Memory B cell (primary cell): ENCODE data around the gene MRPL28.
A peak's percentile ranks its signal among the peaks of the same experiment; 100 is the strongest.
"Not testable (repeated sequence)": the region's sequence is repeated elsewhere in the genome, so short reads cannot be mapped to it uniquely, and the experiment has no call there.

Source experiments
- ATAC-seq: fragments of 150-1000 bp; cut with Tn5 transposase; 2 replicates; pipeline ENCODE4 v1.10.0; 2021; ENCODE audit warnings: low read depth, mild to moderate bottlenecking, moderate library complexity
- DNase-seq, 2 donors: peaks; one replicate each; pipeline ENCODE4 v3.0.0; 2022; ENCODE audit warnings: low spot score in 2 of 2
- H3K27ac Mint-ChIP-seq: one replicate; pipeline ENCODE4 v1.8.0; 2022; ENCODE audit warnings: mild to moderate bottlenecking, moderate library complexity, mixed read lengths
- H3K27me3 Mint-ChIP-seq: one replicate; pipeline ENCODE4 v1.8.0; 2022; ENCODE audit warnings: mixed read lengths
- H3K36me3 Mint-ChIP-seq: one replicate; pipeline ENCODE4 v1.8.0; 2022; ENCODE audit warnings: mild to moderate bottlenecking, mixed read lengths
- H3K4me1 Mint-ChIP-seq: one replicate; pipeline ENCODE4 v1.8.0; 2022; ENCODE audit warnings: mixed read lengths
- H3K4me3 Mint-ChIP-seq: one replicate; pipeline ENCODE4 v1.8.0; 2022; ENCODE audit warnings: mild to moderate bottlenecking, moderate library complexity, mixed read lengths
- H3K9me3 Mint-ChIP-seq: one replicate; pipeline ENCODE4 v1.8.0; 2022; ENCODE audit warnings: mixed read lengths

Gene MRPL28

DNA sequence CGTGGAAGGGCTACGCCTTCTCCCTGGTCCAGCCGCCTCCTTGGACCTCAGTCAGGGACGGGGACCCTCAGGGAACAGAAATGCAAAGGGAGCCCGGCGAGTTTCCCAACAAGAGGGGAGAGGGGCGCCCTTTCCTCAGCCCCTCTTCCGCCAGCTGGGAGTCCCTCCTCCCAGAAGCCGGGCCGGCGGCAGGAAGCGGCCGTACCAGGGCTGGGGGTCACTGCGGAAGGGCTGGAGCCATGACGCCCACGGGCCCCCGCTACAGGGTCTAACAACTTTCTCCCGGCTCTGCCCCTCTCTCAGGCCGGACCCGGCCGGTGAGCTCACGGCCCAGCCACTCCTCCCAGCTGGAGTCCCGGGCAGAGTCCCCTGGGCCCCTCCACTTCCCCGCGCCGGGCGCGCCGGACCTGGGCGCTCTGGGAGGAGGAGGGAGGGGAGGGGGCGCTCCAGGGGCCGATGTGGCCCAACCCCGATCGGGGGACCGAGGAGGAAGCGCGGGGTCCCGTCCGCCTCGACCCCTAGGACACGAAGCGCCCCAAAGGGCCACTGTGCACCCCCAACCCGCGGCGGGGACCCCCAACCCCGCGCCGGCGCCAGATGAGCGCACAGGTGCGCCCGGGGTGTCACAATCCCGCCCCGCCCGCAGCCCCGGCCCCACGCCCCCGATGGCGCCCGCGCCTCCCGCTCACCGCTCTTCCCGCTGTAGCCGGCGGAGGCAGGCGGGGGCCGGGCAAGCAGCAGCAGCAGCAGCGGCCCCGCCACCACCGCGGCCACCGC lies 10.9 kb upstream of the MRPL28 start:
- peak; percentile 26 for ATAC-seq
- no peaks in the 10 kb centered on the region for H3K9me3 Mint-ChIP-seq
- H3K36me3 Mint-ChIP-seq, result no peaks in the 10 kb centered on the region
- peaks cover 13% of the 10 kb centered on the region for H3K4me1 Mint-ChIP-seq
- H3K27me3 Mint-ChIP-seq, result no peaks in the 10 kb centered on the region
- DNase-seq, result no peak
- H3K27ac Mint-ChIP-seq, result no peak overlapping the region
- peak overlapping the region; percentile 64 for H3K4me3 Mint-ChIP-seq

DNA sequence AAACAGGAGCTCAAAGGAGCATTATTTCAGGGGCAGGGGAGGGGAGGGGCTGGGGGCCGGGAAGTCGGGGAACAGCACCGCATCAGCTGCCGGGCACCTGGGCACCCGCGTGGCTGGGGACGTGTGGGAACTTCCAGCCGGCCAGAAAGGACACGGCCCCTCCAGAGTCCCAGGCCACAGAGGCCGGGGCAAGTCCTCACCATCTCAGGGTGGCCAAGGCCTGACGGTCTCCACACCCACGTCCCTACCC lies 10.3 kb upstream of the MRPL28 start:
- ATAC-seq (no peak), DNase-seq (no peak)
- H3K4me1 Mint-ChIP-seq, result peaks cover 13% of the 10 kb centered on the region
- no peak overlapping the region for H3K27ac Mint-ChIP-seq
- H3K4me3 Mint-ChIP-seq, result peak overlapping the region; percentile 64
- no peaks in the 10 kb centered on the region for H3K27me3 Mint-ChIP-seq
- H3K9me3 Mint-ChIP-seq, result no peaks in the 10 kb centered on the region
- H3K36me3 Mint-ChIP-seq, result no peaks in the 10 kb centered on the region

DNA sequence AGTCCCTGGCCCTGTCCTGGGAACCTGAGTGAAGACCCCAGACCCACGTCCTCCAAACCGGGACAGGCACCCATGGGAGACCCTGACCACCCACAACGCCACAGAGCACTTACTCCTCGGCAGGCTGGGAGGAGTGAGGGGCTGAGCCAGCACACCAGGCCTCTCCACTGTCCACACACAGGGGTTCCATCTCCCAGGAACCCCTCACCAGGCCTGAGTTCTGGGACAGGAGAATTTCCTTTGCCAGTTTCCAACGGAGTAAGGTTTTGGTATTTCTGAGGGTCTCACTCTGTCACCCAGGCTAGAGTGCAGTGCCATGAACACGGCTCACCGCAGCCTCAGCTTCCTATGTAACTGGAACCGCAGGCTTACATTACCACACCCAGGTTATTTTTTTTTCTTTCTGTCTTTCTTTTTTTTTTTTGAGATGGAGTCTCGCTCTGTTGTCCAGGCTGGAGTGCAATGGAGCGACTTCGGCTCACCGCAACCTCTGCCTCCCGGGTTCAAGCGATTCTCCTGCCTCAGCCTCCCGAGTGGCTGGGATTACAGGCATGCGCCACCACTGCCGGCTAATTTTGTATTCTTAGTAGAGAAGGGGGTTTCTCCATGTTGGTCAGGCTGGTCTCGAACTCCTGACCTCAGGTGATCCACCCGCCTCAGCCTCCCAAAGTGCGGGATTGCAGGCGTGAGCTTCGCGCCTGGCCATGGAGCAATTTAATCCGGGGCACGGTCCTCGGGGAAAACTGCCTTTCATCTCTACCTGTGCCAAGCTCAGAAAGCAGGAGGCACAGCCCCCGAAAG lies 9.8 kb upstream of the MRPL28 start:
- H3K36me3 Mint-ChIP-seq, result no peaks in the 10 kb centered on the region
- DNase-seq, result no peak

DNA sequence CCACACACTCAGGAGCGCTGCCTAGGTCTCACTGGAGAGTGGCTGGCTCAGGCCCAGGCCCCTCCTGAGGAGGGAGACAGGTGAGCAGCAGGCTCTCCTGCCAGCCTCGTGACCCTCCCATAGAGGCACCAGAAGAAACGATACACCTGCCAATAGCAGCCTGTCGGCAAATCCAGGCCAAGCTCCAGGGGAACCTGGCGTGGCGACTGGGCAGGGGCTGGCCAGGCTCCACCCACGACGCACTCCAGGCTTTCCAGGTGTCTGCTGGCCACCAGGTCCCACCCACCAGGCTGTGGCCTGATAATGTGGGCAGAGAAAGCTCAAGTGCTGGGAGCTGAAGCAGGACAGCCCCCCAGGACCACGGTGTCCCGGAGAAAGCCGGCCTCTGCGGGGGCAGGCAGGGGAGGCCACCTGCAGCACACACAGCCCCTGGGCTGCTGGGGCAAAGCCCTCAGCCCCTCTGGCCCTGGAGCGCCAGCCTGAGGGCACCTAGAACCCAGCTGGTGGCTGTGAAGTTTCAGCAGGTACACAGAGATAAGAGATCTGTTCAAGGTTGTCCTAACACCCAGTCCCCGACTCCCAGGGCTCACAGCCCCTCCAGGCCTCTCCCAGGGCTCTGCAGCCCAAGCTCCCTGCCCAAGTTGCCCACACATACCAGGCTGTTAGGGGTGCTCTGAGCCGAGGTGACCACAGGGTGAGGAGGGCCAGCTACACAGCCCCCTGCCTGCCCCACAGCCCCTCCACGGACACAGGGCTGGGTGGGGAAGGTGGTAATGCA lies 9.0 kb upstream of the MRPL28 start:
- no peak for ATAC-seq
- H3K4me3 Mint-ChIP-seq, result peak overlapping the region; percentile 5
- no peaks in the 10 kb centered on the region for H3K9me3 Mint-ChIP-seq
- no peaks in the 10 kb centered on the region for H3K36me3 Mint-ChIP-seq
- no peak overlapping the region for H3K27ac Mint-ChIP-seq
- H3K4me1 Mint-ChIP-seq, result peaks cover 13% of the 10 kb centered on the region
- DNase-seq, result no peak
- no peaks in the 10 kb centered on the region for H3K27me3 Mint-ChIP-seq

More for the DNA sequence above, 9.8 kb upstream of the MRPL28 start:
- H3K27me3 Mint-ChIP-seq, result no peaks in the 10 kb centered on the region
- no peak for ATAC-seq
- H3K9me3 Mint-ChIP-seq, result no peaks in the 10 kb centered on the region
- peaks cover 13% of the 10 kb centered on the region for H3K4me1 Mint-ChIP-seq
- H3K4me3 Mint-ChIP-seq, result peak overlapping the region; percentile 60
- no peak overlapping the region for H3K27ac Mint-ChIP-seq

DNA sequence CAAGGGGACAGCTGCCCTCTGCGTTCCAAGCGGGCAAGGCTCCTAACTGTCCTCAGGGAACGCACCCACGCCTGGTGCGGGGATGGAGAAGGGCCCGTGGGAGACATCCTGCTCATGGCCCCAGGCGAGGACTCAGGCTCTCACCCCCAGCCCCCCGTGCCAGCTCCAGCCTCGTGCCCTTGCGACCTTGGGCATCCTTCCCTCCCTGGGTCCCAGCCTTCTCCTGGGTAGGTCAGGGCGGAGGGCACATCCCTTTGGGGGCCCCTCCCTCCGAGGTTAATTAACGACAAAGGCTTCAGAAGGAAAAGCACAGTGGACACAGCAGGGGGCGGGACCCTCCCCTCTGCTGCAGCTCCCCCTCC lies 8.5 kb upstream of the MRPL28 start:
- DNase-seq, result no peak
- ATAC-seq, result no peak
- Mint-ChIP-seq H3K27me3 (no peaks in the 10 kb centered on the region), H3K4me3 (no peak overlapping the region), H3K4me1 (peaks cover 13% of the 10 kb centered on the region), H3K27ac (no peak overlapping the region), H3K9me3 (no peaks in the 10 kb centered on the region), H3K36me3 (peaks cover 2% of the 10 kb centered on the region)

DNA sequence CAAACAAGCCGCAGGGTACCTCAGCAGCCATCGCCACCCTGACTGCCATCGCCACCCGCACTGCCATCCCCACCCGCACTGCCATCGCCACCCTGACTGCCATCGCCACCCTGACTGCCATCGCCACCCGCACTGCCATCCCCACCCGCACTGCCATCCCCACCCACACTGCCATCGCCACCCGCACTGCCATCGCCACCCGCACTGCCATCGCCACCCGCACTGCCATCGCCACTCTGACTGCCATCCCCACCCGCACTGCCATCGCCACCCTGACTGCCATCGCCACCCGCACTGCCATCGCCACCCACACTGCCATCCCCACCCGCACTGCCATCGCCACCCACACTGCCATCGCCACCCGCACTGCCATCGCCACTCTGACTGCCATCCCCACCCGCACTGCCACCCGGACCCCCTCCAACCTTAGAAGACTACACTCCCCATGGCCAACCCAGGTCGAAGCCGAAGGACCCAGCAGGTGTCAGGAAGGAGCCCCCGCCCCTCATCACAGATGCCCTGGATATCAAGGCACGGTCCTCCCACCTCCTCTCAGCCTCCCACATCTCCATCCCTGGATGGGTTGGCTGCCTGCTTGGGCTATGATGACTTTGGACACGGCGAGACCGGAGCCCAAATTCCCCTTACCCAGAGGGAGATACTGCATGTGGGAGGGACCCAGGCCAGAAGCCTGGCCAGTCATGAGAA lies 7.9 kb upstream of the MRPL28 start:
- H3K4me1 Mint-ChIP-seq, DNase-seq, H3K36me3 Mint-ChIP-seq, H3K9me3 Mint-ChIP-seq, H3K4me3 Mint-ChIP-seq, H3K27ac Mint-ChIP-seq, ATAC-seq, H3K27me3 Mint-ChIP-seq: not testable (repeated sequence)

DNA sequence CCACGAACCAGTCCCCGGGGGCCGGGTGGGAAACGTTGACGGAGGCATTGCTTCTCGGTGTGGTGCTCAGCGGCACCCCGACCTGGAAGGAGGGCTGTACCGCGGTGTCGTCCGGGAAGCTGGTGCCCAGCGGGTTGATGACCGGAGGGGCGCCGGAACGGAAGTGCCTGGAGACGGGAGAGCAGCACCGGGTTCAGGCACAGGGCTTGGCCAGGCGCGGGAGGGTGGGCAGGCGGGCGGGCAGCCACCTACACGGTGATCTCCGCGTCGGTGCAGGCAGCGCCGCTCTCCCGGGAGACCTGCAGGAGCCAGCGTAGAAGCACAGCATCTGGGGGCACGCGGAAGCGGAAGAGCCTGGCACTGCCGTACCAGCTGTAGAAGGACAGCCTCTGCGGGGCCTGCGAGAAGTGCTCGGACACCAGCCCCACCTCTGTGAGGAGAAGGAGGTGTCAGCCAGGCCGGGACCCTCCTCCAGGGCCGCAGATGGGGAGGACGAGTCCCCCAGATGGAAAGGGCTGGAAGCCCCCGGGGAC lies 7.1 kb upstream of the MRPL28 start:
- Mint-ChIP-seq H3K4me3 (no peak overlapping the region), H3K27ac (no peak overlapping the region), H3K27me3 (no peaks in the 10 kb centered on the region), H3K4me1 (peaks cover 6% of the 10 kb centered on the region), H3K9me3 (no peaks in the 10 kb centered on the region), H3K36me3 (peaks cover 5% of the 10 kb centered on the region)
- DNase-seq, result no peak
- ATAC-seq, result no peak

DNA sequence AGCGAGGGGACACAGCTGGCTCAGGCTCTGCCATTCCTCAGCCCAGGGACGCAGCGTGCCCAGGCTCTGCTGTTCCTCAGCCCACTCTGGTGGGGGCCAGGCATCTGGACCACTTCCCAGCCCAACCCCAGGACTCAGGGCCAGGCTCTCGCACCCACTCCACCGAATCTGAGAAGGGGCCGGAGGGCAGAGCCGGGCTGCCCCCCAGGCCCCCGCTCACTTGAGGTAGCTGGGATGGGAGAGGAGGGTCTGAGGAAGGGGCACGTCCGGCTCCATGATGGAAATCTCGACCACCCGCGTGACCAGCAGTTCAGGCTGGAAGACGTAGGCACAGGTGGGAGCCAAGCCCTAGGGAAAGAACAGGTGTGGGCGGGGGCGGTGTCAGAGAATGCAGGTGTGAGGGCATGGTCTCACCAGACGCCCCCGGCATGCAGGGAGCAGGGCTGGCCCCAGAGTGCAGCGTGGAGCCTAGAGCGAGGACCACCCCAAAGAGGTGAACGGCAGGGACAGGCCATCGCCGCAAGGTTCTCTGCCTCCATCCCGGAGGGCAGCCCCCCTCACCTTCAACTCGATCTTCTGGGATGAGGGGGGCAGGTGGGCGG lies 6.6 kb upstream of the MRPL28 start:
- peaks cover 5% of the 10 kb centered on the region for H3K36me3 Mint-ChIP-seq

DNA sequence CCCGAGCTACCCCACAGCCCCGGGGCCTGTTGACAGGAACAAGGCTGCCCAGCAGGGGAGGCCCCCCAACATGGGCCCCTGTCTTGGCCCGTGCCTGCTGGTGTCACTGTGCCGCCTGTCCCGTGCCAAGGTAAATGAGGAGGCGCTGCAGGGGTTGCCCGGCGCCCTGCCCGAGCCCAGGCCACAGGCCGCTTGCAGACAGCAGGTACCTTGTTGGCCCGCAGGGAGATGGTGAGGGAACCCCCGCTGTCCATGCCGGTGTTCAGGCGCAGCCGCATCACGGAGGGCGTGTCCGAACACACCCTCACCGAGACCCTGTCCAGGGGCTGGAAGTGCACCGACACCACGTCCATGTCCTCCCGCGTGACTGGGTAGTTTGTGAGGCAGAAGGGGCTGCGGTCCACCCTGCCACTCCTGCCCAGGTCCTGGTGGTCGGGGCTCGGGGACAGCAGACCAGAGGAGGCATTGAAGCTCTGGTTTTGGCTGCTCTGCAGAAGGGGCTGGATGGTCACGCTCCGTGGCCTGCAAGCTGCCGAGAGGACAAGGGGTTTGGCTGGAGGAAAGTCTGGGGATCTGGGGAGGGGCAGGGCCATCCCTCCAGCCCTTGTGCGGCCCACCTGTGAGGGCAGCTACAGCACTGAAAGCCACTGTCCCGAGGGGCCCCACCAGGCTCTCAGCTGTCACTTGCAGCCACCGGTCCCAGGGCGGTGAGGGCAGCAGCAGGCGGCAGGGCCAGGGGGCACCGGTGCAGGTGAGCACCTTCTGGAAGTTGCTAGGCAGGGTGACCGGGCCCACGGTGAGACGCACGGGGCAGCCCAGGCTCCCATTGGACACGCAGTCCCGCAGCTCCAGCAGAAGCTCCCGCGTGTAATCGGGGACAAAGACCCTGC lies 5.8 kb upstream of the MRPL28 start:
- Mint-ChIP-seq H3K27ac (no peak overlapping the region), H3K27me3 (no peaks in the 10 kb centered on the region), H3K9me3 (no peaks in the 10 kb centered on the region), H3K4me1 (peaks cover 6% of the 10 kb centered on the region), H3K36me3 (peaks cover 5% of the 10 kb centered on the region), H3K4me3 (no peak overlapping the region)
- ATAC-seq, result no peak
- DNase-seq, result no peak

More for the DNA sequence above, 6.6 kb upstream of the MRPL28 start:
- no peak for ATAC-seq
- H3K9me3 Mint-ChIP-seq, result no peaks in the 10 kb centered on the region
- no peak overlapping the region for H3K4me3 Mint-ChIP-seq
- H3K4me1 Mint-ChIP-seq, result peaks cover 6% of the 10 kb centered on the region
- no peaks in the 10 kb centered on the region for H3K27me3 Mint-ChIP-seq
- no peak overlapping the region for H3K27ac Mint-ChIP-seq
- no peak for DNase-seq

DNA sequence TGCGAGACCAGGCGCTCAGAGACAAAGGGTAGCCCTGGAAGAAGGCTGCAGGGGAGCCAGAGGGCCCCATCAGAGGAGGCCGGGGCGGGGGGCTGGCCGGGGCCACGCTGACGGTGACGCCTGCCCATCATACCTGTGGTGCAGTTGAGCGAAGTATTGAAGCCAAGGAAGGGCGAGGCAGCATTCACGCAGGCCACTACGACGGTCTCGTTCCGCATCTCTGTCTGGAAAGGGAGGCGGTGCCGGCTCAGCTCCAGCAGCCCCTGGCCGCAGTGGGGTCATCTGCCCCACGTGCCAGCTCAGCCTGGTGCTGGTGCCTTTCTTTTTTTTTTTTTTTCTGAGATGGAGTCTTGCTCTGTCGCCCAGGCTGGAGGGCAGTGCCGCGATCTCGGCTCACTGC lies 4.9 kb upstream of the MRPL28 start:
- Mint-ChIP-seq H3K4me1 (peaks cover 8% of the 10 kb centered on the region), H3K9me3 (no peaks in the 10 kb centered on the region), H3K4me3 (no peak overlapping the region), H3K27ac (no peak overlapping the region), H3K36me3 (peaks cover 8% of the 10 kb centered on the region), H3K27me3 (no peaks in the 10 kb centered on the region)
- DNase-seq (no peak), ATAC-seq (no peak)

DNA sequence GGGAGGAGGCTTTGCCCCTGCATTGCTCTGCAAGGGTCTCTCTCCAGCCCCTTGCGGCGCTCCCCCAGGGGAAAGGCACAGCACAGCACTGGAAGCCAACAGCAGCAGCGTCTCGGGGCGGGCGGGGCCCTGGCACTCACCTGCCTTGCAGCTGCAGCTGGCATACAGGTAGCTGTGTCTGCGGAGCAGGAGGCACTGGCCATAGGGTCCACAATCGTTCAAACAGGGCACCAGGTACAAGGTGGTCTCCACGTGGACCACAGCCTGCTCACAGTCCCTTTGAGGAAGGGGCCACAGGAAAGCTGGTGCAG lies 4.2 kb upstream of the MRPL28 start:
- H3K4me1 Mint-ChIP-seq, result peaks cover 4% of the 10 kb centered on the region
- peaks cover 8% of the 10 kb centered on the region for H3K36me3 Mint-ChIP-seq
- no peaks in the 10 kb centered on the region for H3K27me3 Mint-ChIP-seq
- no peak overlapping the region for H3K4me3 Mint-ChIP-seq
- ATAC-seq (no peak), DNase-seq (no peak)
- H3K27ac Mint-ChIP-seq, result no peak overlapping the region
- H3K9me3 Mint-ChIP-seq, result no peaks in the 10 kb centered on the region

DNA sequence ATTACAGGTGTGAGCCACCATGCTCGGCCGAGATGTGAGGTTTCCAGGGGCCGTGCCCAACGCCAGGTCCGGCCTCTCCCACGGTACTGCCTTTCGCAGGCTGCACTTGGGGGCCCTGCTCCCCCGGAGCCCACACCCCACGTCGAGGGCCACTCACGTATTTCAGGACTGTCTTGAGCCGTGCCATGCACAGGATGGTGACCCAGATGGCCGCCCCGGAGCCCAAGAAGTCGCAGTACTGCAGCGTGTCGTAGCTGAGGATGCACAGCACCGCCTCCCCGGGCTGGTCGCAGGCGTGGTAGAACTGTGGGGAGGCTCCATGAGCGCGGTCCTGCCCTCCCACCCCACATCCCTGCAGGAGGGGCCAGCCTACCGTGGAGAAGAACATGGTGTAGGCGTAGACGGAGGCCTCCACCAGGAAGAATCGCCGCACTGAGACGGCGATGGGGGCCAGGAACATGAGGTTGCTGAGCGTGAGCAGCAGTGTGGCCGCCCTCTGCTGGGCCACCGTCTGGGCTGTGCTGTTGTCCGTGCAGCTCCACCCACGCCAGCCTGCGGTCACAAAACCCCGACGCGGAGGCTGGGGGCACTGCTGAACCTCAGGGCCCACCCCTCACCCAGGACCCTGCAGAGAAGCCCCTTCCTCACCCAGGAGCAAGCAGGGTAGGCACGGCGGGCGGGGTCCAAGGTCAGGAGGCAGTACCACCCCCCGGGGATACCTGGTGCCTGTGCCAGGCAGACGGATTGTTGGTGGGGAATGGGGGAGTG lies 3.7 kb upstream of the MRPL28 start:
- H3K36me3 Mint-ChIP-seq, result peaks cover 8% of the 10 kb centered on the region

More for the DNA sequence above, 3.7 kb upstream of the MRPL28 start:
- Mint-ChIP-seq H3K9me3 (no peaks in the 10 kb centered on the region), H3K27ac (no peak overlapping the region), H3K4me1 (peaks cover 6% of the 10 kb centered on the region), H3K4me3 (no peak overlapping the region), H3K27me3 (no peaks in the 10 kb centered on the region)
- no peak for ATAC-seq
- DNase-seq, result no peak
